Erythroblast (primary cell): ENCODE measurements around the gene AHRR.
"Not testable (repeated sequence)": the region's sequence is repeated elsewhere in the genome, so short reads cannot be mapped to it uniquely, and the experiment has no call there.

ENCODE experiments used
- GATA1 ChIP-seq: IDR thresholded peaks from 2 replicates; pipeline ENCODE4 v1.6.1; 2011; ENCODE audit warnings: low read depth, mild to moderate bottlenecking, control low read depth, low read length, moderate library complexity
- POLR2A ChIP-seq: IDR thresholded peaks from 2 replicates; pipeline ENCODE4 v1.6.1; 2011; ENCODE audit warnings: mild to moderate bottlenecking, low read length

- TF ChIP-seq POLR2A, GATA1: not testable (repeated sequence)
Observed at GRCh38 chr5:297448-297847, 24.1 kb upstream of the AHRR start.
